AG20443 (cell line): ENCODE results near the gene NAT9.

ENCODE experiments used
- DNase-seq: peaks from one replicate; pipeline ENCODE4 v3.0.0; 2012; ENCODE audit warnings: low spot score, mixed read lengths

Gene NAT9

GRCh38 chr17:74728702-74729075 lies 47.5 kb downstream of the NAT9 start:
- DNase-seq = no peak

GRCh38 chr17:74728033-74728701 lies 48.0 kb downstream of the NAT9 start:
- no peak for DNase-seq

GRCh38 chr17:74725111-74725510 lies 51.0 kb downstream of the NAT9 start:
- no peak for DNase-seq

- DNase-seq = no peak
Measured at GRCh38 chr17:74723891-74724290, 52.3 kb downstream of the NAT9 start.

GRCh38 chr17:74722782-74723181 lies 53.4 kb downstream of the NAT9 start:
- no peak for DNase-seq
